ENCODE measurements around the gene ISY1.

DNA sequence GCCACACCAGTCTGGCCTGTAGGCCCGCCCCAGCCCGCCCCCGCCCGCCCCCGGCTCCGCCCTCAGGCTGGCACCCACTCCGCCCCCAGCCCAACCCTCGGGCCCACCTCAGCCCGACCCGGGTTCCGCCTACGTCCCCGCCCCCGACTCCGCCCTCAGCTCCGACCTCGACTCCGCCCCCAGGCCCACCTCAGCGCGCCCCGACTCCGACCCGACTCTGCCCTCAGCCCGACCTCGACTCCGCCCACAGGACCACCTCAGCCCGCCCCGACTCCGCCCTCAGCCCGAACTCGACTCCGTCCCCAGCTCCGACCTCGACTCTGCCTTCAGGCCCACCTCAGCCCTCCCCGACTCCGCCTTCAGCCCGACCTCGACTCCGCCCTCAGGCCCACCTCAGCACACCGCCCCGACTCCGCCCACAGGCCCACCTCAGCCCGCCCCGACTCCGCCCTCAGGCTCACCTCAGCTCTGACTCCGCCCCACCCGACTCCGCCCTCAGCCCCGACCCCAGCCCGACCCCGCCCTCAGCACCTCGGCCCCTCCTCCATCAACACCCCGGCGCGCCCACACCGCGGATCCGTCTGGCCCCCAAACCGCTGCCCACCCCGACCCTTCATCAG, 39.0 kb downstream of the ISY1 start, which contains the start of gene RAB43:
- TF ChIP-seq CTCF (IDR thresholded peaks at IDR 0.05), result no peak
- no peak for TF ChIP-seq POLR2A (IDR thresholded peaks at IDR 0.05)
- TF ChIP-seq EP300 (IDR thresholded peaks at IDR 0.05), result no peak
- no peak for TF ChIP-seq POLR2AphosphoS5 (IDR thresholded peaks at IDR 0.05)

All from sigmoid colon (tissue), 4 donors.